ENCODE data around the gene HMOX2.

Gene HMOX2

DNA sequence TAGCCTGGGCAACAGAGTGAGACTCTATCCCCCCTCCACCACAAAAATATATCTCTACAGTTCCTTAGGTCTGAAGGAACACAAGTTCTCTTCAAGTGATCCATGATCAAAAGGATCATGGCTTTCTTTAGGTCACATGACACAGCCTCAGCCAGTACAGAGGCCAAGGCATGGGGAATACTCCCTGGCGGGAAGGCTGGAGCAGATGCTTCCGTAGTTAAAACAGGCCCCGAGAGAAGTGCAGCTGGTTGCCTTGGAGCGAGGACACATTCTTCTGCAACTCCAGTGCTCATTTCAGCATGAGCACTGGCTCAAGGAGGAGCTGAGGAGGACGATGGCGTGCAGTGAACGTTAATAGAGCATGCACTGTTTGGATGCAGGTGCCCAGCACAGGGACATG, 48.9 kb downstream of the HMOX2 start:
- DNase-seq (ENCODE audit: low read depth in 2 of 2) = no peak

DNA sequence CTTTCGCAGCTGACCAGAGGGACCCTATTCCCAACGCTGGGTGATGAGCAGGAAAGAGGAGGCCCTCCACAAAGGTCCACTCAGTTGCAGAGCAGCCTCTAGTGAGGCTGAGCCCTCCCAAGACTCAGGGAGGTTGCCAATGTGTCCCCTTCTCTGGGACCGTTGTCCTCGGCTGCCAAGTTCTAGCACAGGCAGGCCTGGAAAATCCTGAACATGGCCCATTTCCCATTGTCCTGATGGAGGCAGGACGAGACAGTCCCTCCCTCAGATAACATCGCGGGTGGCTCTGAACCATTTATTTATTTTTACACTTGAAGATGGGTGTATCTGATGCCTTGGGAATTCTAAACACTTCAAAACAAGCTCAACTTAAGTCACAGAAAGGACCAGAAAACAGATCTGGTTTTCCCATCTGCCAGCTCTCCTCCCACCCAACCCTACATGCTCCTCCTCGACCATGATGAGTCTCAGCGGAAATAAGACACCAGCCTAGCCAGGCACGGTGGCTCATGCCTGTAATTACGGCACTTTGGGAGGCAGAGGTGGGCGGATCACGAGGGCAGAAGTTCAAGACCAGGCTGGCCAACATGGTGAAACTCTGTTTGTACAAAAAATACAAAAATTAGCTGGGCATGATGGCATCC, 49.6 kb downstream of the HMOX2 start:
- no peak for DNase-seq (ENCODE audit: low read depth in 2 of 2)

DNA sequence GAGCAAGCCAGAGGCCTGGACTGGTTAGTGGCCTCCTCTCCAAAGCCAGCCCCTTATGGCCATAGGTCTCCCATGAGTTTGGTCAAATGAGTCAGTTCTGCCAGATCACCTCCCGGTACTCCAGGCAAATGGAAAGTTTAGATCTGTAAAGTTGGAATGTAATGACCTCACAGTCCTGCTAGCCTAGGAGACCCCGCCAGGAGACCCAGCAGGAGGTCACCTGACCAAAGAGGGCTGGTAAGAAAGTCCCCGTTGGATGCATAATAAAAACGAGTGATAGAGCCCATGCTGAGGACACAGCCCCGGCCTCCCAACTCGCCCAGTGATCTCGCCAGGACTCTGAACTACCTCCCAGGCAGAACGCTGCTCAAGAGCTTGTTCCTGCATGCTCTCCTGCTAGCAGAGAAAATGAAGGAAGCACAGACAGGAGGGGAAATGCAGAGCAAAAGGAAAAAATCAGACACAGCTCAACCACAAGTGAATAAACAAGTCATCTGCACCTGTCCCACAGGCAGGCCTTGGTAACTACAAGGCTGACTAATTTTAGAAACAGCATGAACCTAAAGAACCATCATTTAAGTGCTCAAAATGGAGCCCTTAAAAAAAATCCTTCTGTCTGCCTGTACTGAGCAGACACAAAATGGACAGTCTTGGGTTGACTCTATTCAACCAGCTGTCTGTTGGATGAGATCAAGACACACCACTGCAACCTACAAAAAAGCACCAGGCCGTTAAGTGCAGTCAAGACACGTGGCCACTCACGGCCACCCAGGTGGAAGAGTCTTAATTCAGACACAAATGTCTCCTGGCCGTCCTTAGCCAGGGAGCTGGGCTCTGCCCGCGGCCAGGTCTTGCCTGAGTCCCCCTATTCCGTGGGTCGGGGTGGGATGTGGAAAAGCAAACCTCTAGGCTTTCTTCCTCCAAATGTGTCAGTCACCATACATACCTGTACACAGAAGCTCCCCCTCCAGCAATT, 53.2 kb downstream of the HMOX2 start:
- no peak for DNase-seq (ENCODE audit: low read depth in 2 of 2)

GRCh38 chr16:4531811-4532210, 55.6 kb downstream of the HMOX2 start:
- no peak for DNase-seq (ENCODE audit: low read depth in 2 of 2)

DNA sequence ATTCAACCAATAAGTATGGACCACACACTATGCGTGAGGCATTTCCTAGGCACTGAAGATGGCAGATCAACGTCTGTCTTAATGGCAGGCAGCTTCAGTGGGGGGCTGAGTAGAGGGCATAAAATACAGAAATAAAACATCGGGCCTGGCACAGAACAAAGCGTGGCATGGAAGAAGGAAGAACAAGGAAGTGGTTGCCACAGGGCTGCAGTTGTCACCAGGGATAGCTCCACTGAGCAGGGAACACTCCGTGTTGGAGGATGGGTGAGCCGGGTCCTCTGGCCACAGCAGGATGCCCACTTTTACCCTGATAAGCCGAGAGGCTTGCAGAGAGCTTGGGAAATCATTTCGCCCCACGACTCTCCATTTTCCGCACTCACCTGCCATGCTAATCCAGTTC, 56.0 kb downstream of the HMOX2 start:
- DNase-seq (ENCODE audit: low read depth in 2 of 2) = no peak

- no peak for DNase-seq (ENCODE audit: low read depth in 2 of 2)
Observed at GRCh38 chr16:4533490-4533889, 57.3 kb downstream of the HMOX2 start.

DNA sequence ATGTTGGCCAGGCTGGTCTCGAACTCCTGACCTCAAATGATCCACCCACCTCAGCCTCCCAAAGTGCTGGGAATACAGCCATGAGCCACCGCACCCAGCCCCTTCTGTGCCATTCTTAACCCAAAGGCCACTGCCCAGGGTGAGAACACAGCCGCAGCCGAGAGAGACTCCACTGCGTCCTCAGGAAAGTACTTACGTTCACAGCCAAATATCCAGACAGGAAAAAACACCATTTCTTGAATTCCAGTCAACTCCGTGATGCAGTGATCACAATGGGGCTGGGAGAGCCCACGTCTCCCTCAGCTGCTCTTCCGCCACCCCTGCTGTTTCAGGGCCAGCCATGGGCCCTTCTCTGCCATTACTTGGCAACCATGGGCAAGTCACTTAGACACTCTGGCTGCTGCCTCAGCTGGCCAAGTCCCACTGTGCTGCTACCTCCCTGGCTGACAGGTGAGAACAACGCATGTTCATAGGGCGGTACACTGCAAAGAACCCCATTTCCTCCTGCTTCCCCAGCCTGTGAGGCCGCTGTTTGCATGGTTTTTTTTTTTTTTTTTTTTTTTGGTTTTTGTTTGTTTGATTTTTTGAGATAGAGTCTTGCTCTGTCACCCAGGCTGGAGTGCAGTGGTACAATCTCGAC, 58.1 kb downstream of the HMOX2 start:
- no peak for DNase-seq (ENCODE audit: low read depth in 2 of 2)

GRCh38 chr16:4535627-4536108, 59.5 kb downstream of the HMOX2 start:
- DNase-seq (ENCODE audit: low read depth in 2 of 2) = peak in 1 of 2 experiments; percentile 42

DNA sequence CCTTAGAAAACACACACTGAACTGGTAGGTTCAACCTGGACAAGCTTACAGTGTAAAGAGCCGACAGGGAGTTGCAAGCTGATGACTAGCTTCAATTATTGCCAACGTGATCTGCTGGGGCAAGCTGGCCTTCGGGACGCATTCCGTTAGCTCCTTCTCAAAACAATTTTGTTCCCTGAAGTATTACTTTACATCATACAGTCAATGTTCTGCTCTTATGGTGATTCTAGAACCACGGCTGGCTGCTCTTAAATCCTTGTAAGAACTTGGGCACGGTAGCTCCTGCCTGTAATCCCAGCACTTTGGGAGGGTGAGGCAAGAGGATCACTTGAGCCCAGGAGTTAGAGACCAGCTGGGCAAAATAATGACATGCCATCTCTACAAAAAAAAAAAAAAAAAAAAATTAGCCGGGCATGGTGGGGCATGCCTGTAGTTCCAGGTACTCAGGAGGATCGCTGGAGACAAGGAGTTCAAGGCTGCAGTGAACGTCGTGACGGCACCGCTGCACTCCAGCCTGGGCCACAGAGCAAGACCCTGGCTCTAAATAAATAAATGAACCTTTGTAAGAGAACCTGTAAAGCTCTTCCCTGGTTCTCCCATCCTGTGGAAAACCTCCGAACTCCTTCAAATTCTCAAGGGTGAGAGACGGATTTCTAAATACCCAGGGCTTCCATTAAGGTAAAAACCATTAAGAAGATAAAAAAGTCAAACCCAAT, 60.4 kb downstream of the HMOX2 start:
- no peak for DNase-seq (ENCODE audit: low read depth in 2 of 2)

DNA sequence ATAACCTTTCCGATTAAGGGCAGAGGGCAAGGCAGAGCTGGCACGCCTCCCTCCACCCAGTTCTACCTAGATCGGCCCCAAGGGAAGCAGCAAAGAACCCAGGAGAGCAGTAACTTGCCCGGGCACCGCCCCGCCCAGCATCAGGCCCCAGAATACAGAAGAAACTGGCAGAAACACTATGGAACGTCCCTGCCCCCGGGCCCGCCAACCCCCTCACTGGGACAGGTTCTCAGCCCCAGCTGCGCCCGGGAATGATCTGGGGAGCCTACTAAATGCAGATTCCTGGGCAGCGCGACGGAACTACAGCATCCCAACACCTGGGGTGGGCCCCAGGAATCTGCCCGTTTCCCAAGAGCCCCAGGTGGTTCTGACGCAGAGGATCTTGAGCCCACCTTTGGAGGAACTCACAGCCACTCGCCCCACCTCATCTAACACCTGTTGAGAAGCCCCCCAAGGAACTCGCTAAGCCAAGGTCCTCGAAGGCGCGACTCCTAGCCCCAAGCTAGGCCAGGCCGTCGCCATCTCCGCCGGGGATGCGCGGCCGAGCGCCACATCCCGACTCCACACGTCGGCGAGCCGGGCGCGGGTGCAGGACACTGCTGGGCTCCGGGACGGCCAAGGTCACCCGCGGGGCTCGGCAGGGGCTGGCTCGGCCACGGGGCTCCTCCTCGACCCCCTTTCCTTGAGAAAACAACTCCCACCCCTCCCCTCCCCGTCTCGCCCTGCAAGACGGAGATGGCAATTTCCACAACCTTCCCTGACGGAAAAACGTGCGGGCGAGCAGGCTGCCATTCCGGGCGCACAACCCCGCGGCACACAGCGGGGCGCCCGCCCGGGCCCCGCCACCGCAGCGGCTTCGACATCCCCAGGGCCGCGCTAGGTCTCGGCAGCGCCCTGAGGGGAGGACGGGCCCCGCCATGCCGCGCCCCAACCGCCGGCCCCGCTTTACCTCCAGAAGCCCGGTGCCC, 61.5 kb downstream of the HMOX2 start:
- DNase-seq (ENCODE audit: low read depth in 2 of 2) = no peak

DNA sequence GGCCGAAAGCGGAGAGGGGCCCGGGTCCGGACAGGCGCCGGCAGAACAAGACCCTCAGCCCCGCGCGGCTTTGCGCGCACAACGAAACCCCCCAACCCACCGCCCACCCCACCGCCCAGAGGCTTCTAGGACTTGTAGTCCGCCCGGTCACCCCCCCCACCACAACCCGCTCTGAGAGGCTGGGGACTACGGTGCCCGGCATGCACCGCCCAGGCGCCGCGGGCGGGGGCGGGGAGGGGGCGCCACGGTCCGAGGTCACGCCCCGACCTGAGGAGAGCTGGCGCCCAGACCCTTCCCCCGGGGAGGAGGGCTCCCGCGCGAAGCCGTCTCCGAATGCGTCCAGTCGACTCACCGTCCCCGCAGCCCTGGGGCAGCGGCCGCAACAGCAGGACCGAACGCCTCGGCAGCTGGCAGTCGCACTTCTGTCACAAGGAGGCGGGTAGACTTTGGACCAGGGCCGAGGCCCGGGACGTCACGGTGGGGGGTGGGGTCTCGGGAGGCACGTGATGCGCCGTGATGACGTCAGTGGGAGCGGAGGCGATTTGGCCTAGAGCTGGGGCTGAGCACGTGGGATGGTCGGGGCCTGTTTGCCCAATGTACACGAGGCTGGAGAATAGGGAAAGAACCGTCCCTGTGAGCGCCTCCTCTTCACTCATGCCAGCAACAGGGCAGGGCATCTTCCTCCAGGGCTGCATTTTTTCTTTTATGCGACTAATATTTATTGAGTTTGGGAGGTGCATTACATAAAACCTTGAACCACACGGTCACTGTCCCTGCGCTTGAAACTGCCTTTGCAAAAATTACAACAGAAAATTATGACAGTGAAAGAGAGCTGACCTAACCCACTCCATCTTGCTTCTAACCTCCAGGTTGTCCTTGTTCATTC, 62.4 kb downstream of the HMOX2 start, which contains the start of gene CDIP1:
Gene CDIP1 (minus strand): TSS at position 424 of the 886 bp plus-strand sequence. CDS start 24,643 bp downstream, outside the sequence.
- DNase-seq (ENCODE audit: low read depth in 2 of 2) = peak; percentile 93 to 97

- DNase-seq (ENCODE audit: low read depth in 2 of 2) = no peak
Observed at GRCh38 chr16:4539716-4540284, 63.6 kb downstream of the HMOX2 start.

- no peak for DNase-seq (ENCODE audit: low read depth in 2 of 2)
Observed at GRCh38 chr16:4544473-4544872, 68.3 kb downstream of the HMOX2 start.

GRCh38 chr16:4548124-4548523, 71.9 kb downstream of the HMOX2 start:
- DNase-seq (ENCODE audit: low read depth in 2 of 2) = no peak

- DNase-seq (ENCODE audit: low read depth in 2 of 2) = no peak
Observed at GRCh38 chr16:4550591-4550990, 74.4 kb downstream of the HMOX2 start.

GRCh38 chr16:4552541-4552940, 76.3 kb downstream of the HMOX2 start:
- no peak for DNase-seq (ENCODE audit: low read depth in 2 of 2)

DNA sequence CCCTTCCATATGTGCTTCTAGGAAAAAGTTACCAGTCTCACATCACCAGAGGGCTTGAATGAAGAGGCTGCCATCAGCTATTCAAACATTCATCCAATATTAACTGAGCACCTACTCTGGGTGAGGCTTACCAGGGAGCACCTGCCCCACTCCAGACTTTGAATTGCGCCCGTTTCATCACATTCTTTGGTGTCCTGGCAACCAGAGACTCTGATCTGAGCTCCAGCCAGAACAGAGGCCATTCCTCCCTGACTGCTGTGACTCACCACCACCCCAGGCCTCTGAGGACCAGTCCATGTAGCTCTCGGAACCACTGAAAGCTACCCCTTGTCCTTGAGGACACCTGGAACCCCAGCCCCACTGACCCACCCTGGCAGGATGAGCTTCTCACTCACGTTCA, 79.9 kb downstream of the HMOX2 start, which contains the start of gene C16orf96:
Gene C16orf96 (plus strand): TSS at position 229 of the 400 bp plus-strand sequence. CDS start 150 bp downstream, at position 379.
- no peak for DNase-seq (ENCODE audit: low read depth in 2 of 2)

DNA sequence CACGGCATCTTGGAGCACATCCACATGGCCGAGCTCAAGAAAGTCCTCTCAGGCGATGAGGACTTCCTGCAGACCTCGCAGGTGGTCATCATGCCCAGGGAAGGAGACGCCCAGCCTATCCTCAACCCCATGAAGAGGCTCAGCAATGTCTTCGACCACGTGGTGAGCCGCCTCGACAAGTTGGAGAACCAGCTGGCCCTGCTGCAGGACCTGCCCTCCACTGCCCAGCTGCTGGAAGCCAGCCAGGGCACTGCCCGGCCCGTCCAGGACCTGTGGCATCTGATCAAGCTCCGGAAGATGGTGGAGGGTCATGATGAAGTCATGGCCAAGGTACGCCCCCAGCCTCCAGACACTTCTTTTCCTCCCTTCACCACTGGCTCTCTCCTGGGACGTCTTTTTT, 80.4 kb downstream of the HMOX2 start:
- no peak for DNase-seq (ENCODE audit: low read depth in 2 of 2)

DNA sequence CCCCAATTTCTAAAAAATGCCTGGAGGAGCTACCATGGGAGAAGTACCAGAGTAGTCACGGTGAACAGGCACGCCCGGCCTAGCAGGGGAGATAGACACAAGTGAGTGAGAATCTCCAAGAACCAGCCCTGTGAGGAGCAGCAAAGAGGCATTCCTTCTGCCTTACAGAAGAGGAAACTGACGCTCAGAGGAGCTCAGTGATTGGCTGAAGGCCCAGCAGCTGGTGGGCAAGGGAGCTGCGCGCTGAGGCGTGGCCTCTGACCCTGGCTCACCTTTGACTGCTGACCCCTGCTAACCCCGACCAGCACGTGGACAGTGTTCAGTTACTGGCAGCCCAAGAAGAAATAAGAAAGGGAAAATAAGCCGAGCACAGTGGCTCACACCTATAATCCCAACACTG, 81.8 kb downstream of the HMOX2 start:
- DNase-seq (ENCODE audit: low read depth in 2 of 2) = no peak

All from stimulated activated CD4-positive, alpha-beta T cell treated with anti-CD3 and anti-CD28 coated beads, Interleukin-12 subunit alpha, Interleukin-12 subunit beta, amount 100 ng/mL, for 24 hours (primary cell).